T-helper 2 cell treated with Interferon-gamma antibody and Interleukin-4, amounts not matched to agents 5 μg/mL and 100 μg/mL, for 36 hours (primary cell): Measurements from ENCODE around the gene PPP1R37.

Experiments
- DNase-seq: peaks from one replicate; pipeline ENCODE4 v3.0.0; 2021; ENCODE audit warnings: low spot score
- H3K27ac Mint-ChIP-seq: one replicate; pipeline ENCODE4 v1.8.0; 2021; ENCODE audit warnings: mild to moderate bottlenecking, mixed read lengths
- H3K27me3 Mint-ChIP-seq: one replicate; pipeline ENCODE4 v1.8.0; 2021; ENCODE audit warnings: low read depth, mixed read lengths
- H3K36me3 Mint-ChIP-seq: one replicate; pipeline ENCODE4 v1.8.0; 2021; ENCODE audit warnings: low read depth, mixed read lengths
- H3K4me1 Mint-ChIP-seq: one replicate; pipeline ENCODE4 v1.8.0; 2021; ENCODE audit warnings: low read depth, mixed read lengths
- H3K4me3 Mint-ChIP-seq: one replicate; pipeline ENCODE4 v1.8.0; 2022; ENCODE audit warnings: mild to moderate bottlenecking, moderate library complexity, mixed read lengths
- H3K9me3 Mint-ChIP-seq: one replicate; pipeline ENCODE4 v1.8.0; 2021; ENCODE audit warnings: mixed read lengths

The PPP1R37 gene

DNA sequence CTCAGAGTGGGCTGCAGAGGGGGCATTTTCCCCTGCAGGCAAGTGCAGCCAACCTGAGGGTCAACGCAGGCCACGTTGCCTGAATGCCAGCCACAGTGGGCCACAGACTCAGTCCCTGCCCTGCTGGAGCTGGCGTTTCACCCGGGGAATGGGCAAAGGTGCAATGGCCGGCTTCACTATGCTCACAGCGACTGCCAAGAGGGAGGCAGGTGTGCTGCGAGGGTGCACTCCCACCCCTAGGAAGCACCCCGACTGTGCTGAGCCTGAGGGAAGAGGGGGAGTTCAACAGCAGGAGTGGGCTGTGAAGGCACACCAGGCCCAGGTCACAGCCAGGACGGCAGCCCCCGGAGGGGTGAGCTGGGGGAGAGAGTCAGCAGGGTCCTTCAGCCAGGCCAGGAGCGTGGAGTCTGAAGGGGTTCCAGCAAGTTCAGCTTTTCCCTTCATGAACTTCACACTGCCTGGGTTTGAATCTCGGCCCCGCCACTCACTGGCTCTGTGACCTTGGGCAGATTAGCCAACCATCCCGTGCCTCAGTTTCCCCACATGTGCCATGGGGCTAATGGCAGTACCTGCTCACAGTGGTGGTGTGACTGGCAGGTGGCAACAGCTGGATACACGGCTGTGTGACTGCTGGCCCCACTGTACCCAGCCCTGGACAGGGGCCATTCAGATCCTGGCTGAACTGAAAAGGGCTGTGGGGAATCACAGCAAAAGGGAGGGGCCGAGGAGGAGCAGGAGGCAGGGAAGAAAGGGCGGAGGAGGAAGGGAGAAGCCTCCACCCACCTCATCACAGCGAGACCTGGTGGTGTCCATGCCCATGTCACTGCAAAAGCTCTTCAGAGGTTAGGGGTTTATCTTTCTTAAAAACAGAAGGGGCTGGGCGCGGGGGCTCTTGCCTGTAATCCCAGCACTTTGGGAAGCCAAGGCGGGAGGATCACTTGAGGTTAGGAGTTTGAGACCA is 77.4 kb downstream of the PPP1R37 start:
- no peaks in the 10 kb centered on the region for H3K27me3 Mint-ChIP-seq
- H3K27ac Mint-ChIP-seq = peak overlapping the region; percentile 97
- H3K4me1 Mint-ChIP-seq = peaks cover 35% of the 10 kb centered on the region
- peak overlapping the region; percentile 87 for H3K4me3 Mint-ChIP-seq
- DNase-seq = no peak
- peaks cover 10% of the 10 kb centered on the region for H3K36me3 Mint-ChIP-seq
- no peaks in the 10 kb centered on the region for H3K9me3 Mint-ChIP-seq

DNA sequence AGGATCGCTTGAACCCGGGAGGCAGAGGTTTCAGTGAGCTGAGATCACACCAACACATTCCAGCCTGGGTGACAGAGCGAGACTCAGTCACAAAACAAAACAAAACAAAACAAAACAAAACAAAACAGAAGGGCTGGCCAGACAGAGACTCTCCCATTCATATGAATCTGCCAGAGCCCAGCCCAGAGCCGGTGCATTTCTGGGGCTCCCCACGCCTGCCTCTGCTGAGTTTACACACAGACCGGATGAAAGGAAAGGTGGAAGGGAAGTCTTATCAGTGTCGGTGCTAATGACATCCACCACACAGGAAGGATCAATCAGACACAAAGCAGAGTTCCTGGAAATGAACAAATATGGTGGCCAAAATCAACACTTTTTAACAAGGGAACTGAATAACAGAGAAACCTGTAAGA is 78.2 kb downstream of the PPP1R37 start:
- Mint-ChIP-seq H3K4me1 (peaks cover 35% of the 10 kb centered on the region), H3K4me3 (peak overlapping the region; percentile 87), H3K27me3 (no peaks in the 10 kb centered on the region), H3K27ac (peak overlapping the region; percentile 97), H3K36me3 (peaks cover 11% of the 10 kb centered on the region), H3K9me3 (no peaks in the 10 kb centered on the region)
- peak; percentile 59 for DNase-seq

DNA sequence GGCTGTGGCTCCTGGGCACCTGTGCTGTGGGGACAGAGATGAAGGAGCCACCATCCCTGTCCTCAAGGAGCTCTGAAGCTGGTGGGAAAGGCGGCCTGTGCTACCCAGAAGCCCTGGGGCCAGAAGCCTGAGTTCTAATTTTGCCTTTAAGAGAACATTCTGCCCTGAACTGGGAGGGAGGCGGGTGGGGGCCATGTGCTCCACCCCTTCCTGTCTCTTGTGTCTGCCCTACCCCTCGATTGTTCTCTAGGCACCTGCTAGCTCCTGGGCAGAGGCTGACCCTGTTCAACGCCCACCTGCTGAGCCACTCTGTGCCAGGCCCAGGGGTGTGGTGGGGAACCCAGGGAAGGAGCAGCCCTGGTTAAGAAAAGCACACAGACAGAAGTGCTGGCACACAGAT is 79.2 kb downstream of the PPP1R37 start:
- Mint-ChIP-seq H3K36me3 (peaks cover 11% of the 10 kb centered on the region), H3K27me3 (no peaks in the 10 kb centered on the region), H3K4me1 (peaks cover 32% of the 10 kb centered on the region), H3K4me3 (peak overlapping the region; percentile 71), H3K9me3 (no peaks in the 10 kb centered on the region), H3K27ac (peak overlapping the region; percentile 74)
- DNase-seq = no peak

DNA sequence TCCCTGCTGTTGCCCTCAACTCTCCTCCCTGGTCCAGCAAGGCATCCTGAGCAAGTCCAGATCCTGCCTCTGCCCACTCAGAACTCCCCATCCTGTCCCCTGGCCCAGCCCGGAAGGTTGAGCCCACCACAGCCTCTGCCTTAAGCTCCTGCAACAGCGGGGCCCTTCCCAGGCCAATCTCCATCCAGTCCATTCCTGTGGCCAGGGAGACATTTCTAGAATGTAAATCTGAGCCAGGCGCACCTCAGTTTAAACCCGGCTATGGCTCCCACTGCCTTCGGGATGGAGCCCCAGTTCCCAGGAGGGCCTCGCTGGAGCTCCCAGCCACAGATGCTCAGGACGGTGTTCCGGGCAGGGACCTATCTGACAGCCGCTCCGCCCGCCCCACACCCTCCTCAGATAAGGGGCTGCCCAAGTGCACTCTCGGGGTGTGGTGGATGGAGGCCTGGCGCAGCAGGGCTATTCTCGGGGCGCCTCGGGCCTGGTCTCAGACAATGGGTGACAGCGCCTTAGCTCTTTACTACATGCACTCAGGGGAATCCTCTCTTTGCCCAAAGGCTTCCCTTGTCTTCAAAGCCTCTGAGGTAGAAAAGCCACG is 79.7 kb downstream of the PPP1R37 start:
- Mint-ChIP-seq H3K4me3 (peak overlapping the region; percentile 71), H3K27ac (peak overlapping the region; percentile 74), H3K36me3 (peaks cover 11% of the 10 kb centered on the region), H3K9me3 (no peaks in the 10 kb centered on the region), H3K27me3 (no peaks in the 10 kb centered on the region), H3K4me1 (peaks cover 31% of the 10 kb centered on the region)
- DNase-seq = no peak

DNA sequence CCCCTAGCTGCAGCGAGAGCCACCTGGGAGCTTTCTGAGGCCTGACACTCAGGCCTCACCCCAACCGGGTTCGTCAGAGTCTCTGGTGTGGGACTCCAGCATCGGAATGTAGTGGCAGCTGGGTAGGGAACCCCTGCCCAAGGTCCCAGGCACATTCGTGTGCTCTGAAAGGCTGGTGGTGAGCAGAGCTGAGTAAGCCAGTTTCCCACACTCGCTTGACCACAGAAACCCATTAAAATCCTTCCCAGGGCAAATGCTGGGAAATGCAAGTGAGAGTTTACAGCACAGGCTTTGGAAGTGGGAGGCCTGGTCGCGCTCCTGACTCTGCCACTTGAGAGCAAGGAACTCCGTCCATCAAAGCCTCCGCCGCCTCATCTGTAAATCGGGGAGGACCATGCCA is 80.8 kb downstream of the PPP1R37 start:
- Mint-ChIP-seq H3K9me3 (no peaks in the 10 kb centered on the region), H3K36me3 (peaks cover 11% of the 10 kb centered on the region), H3K4me3 (no peak overlapping the region), H3K27ac (no peak overlapping the region), H3K4me1 (peaks cover 31% of the 10 kb centered on the region), H3K27me3 (no peaks in the 10 kb centered on the region)
- DNase-seq = no peak

DNA sequence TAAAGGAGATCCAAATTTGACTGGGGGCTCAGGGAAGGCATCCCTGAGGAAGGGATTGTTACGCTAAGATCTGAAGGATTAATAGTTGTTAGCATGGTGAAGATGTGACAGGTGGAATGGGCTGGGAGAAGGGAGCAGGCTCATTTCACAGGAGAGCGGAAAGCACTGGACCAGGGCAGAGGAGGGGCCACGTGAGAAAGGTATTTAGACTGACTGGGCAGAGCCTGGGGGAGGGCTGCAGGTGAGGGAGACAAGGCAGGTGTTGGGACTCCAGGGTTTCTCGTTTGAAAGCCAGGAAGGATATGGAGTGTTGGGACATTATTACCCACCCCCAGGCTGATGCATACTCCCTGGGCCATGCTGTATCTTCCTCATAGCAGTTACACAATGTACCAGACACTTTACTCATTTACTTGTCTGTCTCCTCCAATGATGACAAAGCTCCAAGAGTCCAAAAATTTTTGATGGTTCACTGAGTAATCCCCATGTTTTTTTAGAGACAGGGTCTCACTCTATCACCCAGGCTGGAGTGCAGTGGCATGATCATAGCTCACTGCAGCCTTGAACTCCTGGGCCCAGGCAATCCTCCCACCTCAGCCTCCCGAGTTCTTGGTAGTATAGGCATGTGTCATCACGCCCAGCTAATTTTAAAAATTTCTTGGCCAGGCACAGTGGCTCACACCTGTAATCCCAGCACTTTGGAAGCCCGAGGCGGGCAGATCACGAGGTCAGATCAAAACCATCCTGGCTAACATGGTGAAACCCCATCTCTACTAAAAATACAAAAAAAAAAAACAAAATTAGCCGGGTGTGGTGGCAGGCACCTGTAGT is 82.8 kb downstream of the PPP1R37 start:
- H3K27me3 Mint-ChIP-seq = no peaks in the 10 kb centered on the region
- no peak for DNase-seq
- peaks cover 10% of the 10 kb centered on the region for H3K36me3 Mint-ChIP-seq
- no peaks in the 10 kb centered on the region for H3K9me3 Mint-ChIP-seq
- H3K27ac Mint-ChIP-seq = peak overlapping the region; percentile 69
- peak overlapping the region; percentile 65 for H3K4me3 Mint-ChIP-seq
- H3K4me1 Mint-ChIP-seq = peaks cover 28% of the 10 kb centered on the region

DNA sequence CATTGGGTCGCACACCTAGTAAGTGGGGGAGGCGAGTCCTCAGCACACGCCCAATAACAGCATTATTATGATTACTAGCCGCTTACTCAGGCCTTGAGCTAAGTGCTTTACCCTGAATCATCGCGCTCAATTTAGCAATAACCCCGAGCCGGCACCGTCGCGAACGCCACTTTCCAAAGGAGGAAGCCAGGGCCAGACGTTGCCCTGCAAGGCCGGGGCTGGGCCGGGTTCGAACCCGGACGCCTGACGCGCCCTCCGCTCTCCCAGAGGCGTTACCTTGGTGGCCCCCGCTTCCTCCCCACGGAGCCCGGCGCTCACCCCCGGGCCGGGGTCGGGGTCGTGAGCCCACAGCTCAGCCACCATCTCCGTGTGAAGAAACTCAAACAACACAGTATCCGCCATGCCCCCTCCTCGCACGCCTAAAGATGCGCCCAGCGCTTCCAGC is 84.9 kb downstream of the PPP1R37 start, which contains the start of gene TRAPPC6A:
TSS of gene TRAPPC6A (minus strand) at position 421 of the 445 bp plus-strand sequence. CDS start at position 402, 19 bp downstream.
- Mint-ChIP-seq H3K4me1 (peaks cover 21% of the 10 kb centered on the region), H3K9me3 (no peaks in the 10 kb centered on the region), H3K4me3 (peak within 1 kb of the TSS; percentile 95), H3K36me3 (peaks cover 13% of the 10 kb centered on the region), H3K27me3 (no peaks in the 10 kb centered on the region), H3K27ac (peak within 1 kb of the TSS; percentile 98)
- no peak for DNase-seq

DNA sequence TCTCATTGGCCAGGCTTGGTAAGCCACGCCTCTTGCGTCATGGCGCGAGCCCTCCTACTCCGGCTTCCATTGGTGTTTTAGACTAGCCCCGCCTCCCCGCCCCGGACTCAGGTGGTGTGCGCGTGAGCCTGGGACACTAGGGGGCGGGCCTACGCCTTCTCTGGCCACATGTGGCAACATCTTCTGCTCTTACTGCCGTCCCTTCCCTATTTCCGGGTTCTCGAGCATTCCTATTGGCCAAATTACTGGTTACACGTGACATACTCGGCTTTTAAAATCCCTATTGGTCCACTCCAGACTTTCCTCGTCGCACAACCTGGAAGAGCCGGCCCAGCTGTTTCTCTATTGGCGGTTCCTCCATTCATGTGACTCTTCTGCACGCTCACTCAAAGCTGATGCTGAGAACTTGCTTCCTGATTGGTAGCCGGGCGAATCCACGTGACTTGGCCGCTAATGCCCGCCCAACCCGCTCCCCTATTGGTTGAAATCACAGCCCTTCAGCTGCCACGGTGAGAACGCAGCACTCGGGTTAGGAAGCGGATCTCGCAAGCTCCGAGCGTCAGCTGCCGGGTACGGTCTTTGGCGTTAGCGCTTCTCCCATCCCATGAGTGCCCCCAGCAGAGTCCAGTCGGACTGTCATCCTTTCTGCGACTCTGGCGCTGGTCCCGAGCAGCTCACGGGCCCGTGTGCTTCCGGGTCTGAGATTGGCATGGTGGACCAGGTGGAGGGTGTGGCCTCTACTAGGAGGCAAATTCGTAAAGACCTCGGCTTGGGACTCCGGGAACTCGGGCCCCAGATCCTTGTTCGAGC is 85.5 kb downstream of the PPP1R37 start, which contains the start of gene BLOC1S3:
TSS of gene BLOC1S3 (plus strand) at position 523 of the 810 bp plus-strand sequence. CDS start 513 bp downstream, outside the sequence.
- peaks cover 20% of the 10 kb centered on the region for H3K4me1 Mint-ChIP-seq
- no peaks in the 10 kb centered on the region for H3K9me3 Mint-ChIP-seq
- no peaks in the 10 kb centered on the region for H3K27me3 Mint-ChIP-seq
- H3K36me3 Mint-ChIP-seq = peaks cover 15% of the 10 kb centered on the region
- peak; percentile 100 for DNase-seq
- peak within 1 kb of the TSS; percentile 95 for H3K4me3 Mint-ChIP-seq
- H3K27ac Mint-ChIP-seq = peak within 1 kb of the TSS; percentile 98

DNA sequence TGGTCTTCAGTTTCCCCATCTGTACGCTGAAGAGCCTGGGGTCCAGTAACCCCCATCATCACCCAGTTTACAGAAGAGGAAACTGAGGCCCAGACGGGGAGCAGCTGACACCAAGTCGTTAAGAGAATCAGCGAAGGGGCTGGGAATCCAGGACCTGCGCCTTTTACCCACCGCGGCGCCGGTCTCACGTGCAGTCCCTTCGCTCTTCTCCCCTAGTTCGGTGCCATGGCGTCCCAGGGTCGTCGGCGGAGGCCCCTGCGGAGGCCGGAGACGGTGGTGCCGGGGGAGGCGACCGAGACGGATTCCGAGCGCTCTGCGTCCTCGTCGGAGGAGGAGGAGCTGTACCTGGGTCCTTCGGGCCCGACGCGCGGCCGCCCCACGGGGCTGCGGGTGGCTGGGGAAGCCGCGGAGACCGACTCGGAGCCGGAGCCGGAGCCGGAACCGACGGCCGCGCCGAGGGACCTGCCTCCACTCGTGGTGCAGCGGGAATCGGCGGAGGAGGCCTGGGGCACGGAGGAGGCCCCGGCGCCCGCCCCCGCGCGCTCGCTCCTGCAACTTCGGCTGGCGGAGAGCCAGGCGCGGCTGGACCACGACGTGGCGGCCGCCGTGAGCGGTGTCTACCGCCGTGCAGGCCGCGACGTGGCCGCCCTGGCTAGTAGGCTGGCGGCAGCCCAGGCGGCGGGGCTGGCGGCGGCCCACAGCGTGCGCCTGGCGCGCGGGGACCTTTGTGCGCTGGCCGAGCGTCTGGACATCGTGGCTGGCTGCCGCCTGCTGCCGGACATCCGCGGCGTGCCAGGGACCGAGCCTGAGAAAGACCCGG is 86.3 kb downstream of the PPP1R37 start:
- H3K4me1 Mint-ChIP-seq = peaks cover 17% of the 10 kb centered on the region
- DNase-seq = peak; percentile 45
- H3K9me3 Mint-ChIP-seq = no peaks in the 10 kb centered on the region
- H3K27ac Mint-ChIP-seq = peak overlapping the region; percentile 98
- peak overlapping the region; percentile 95 for H3K4me3 Mint-ChIP-seq
- H3K36me3 Mint-ChIP-seq = peaks cover 15% of the 10 kb centered on the region
- H3K27me3 Mint-ChIP-seq = no peaks in the 10 kb centered on the region

DNA sequence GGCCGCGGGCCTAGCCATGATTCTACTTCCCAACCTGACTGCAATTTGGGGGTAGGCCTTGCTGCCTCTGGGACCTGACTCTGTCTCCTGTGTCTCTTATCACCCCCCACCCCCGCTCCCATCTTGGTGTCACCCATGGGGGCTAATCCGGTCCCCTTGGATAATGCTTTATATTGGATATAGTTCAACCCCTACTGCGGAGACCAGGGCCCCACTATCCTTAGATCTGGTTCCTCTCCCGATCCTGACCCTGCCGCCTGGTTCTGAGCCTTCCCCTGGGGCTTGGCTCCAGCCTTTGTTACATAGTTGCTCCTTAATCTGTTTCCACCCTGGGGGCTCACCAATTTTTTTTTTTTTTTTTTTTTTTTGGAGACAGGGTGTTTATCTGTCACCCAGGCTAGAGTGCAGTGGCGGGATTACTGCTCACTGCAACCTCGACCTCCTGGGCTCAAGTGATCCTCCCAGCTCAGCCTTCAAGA is 87.0 kb downstream of the PPP1R37 start:
- no peak for DNase-seq
- H3K9me3 Mint-ChIP-seq = no peaks in the 10 kb centered on the region
- peak overlapping the region; percentile 65 for H3K27ac Mint-ChIP-seq
- no peaks in the 10 kb centered on the region for H3K27me3 Mint-ChIP-seq
- H3K36me3 Mint-ChIP-seq = peaks cover 15% of the 10 kb centered on the region
- H3K4me1 Mint-ChIP-seq = peaks cover 19% of the 10 kb centered on the region
- peak overlapping the region; percentile 79 for H3K4me3 Mint-ChIP-seq

DNA sequence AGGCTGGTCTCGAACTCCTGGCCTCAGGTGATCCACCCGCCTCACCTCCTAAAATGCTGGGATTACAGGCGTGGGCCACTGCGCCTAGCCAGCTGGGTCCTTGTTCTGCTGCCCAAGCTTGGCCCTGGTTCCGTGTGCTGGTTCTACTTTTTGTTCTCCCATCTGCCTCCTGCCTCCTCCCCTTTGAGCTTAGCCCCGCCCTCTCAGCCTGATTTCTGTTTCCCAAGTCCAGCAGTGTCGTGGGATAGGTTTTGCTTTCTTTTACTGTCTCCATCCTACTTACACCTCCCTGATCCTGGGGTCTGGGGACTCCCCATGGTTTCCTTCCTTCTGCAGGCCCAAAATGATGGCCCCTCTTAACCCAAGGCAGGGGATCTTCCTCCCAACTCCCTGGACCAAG is 88.0 kb downstream of the PPP1R37 start:
- H3K27ac Mint-ChIP-seq = peak overlapping the region; percentile 41
- H3K4me3 Mint-ChIP-seq = peak overlapping the region; percentile 79
- peaks cover 16% of the 10 kb centered on the region for H3K4me1 Mint-ChIP-seq
- no peaks in the 10 kb centered on the region for H3K9me3 Mint-ChIP-seq
- peaks cover 12% of the 10 kb centered on the region for H3K36me3 Mint-ChIP-seq
- no peaks in the 10 kb centered on the region for H3K27me3 Mint-ChIP-seq
- DNase-seq = no peak

DNA sequence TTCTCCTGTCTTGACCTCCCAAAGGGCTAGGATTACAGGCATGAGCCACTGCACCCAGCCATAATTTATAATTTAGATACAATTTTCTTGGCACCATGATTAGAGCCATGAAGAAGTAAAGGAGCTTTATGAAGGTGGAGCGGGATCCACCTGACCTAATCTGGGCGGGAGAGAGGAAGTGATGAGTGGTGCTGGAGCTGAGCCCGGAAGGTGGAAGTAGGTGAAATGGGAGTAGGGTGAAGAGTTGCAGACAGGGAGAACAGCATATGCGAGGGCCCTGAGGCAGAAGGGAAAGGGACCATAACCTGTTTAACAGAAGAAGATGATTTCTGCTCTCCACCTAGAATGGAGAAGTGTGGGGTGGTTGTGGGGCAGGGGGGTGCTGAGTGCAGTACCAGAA is 89.8 kb downstream of the PPP1R37 start:
- H3K4me1 Mint-ChIP-seq = peaks cover 17% of the 10 kb centered on the region
- H3K36me3 Mint-ChIP-seq = peaks cover 12% of the 10 kb centered on the region
- no peak overlapping the region for H3K27ac Mint-ChIP-seq
- H3K4me3 Mint-ChIP-seq = no peak overlapping the region
- no peaks in the 10 kb centered on the region for H3K9me3 Mint-ChIP-seq
- DNase-seq = no peak
- no peaks in the 10 kb centered on the region for H3K27me3 Mint-ChIP-seq
